Activated CD8-positive, alpha-beta memory T cell treated with anti-CD3 and anti-CD28 coated beads for 1 hour (primary cell): ENCODE results near the gene UNC5B.
A peak's percentile ranks its signal among the peaks of the same experiment; 100 is the strongest.

Source experiments
- DNase-seq, 2 donors: peaks; one replicate each; pipeline ENCODE4 v3.0.0-alpha.2; 2020; ENCODE audit warnings: low read depth in 1 of 2; ENCODE audit errors: extremely low read depth in 1 of 2

Gene UNC5B

DNA sequence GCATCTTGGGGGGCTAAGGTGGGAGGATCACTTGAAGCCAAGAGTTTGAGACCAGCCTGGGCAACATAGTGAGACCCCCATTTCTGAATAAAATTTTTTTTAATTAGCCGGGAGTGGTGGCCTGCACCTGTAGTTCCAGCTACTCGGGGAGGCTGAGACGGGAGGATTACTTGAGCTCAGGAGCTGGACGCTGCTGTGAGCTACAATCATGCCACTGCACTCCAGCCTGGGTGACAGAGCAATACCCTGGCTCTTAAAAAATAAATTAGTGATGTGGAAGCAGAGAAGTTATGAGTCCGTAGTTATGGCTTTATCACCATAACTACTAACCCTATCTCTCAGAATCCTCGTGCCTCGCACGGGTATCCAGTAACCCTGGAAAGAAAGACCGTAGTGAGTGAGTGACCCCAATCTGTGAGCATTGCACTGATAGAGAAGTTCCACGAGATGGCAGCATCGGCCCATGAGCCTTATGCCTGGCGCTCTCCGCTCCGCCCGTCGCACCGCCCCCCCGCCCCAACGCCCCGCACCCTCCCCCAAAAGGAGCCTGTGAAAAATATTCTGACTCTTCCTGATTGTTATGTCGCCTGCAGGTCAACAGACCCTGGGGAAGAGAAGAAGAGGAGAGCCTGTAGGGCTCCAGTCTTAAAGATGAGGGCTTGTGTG, 101.8 kb downstream of the UNC5B start:
- DNase-seq = peak in 1 of 2 donors; percentile 50

DNA sequence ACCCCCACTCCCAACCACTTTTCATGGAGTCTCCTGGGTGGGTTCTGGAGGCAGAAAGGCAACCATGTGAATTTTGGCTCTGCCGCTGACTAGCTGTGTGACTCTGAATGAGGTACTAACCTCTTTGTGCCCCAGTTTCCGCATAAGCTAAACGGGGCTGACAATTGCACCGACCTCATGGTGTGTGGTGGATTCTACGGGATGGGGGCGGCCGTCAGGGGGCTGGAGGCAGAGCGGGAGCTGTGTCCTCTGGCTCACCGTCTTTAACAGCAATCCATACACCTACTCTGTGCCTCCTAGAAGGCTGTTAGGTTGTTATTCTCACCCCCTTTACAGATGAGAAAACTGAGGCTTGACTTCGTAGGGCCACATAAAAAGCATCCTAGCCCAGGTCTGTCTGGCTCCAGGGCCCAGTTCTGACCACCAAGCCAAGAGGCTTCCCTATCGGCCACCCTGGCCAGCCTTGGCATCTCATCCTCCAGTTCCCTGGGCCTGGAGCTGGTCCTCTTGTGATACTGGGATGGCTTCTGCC, 102.4 kb downstream of the UNC5B start:
- DNase-seq = no peak

DNA sequence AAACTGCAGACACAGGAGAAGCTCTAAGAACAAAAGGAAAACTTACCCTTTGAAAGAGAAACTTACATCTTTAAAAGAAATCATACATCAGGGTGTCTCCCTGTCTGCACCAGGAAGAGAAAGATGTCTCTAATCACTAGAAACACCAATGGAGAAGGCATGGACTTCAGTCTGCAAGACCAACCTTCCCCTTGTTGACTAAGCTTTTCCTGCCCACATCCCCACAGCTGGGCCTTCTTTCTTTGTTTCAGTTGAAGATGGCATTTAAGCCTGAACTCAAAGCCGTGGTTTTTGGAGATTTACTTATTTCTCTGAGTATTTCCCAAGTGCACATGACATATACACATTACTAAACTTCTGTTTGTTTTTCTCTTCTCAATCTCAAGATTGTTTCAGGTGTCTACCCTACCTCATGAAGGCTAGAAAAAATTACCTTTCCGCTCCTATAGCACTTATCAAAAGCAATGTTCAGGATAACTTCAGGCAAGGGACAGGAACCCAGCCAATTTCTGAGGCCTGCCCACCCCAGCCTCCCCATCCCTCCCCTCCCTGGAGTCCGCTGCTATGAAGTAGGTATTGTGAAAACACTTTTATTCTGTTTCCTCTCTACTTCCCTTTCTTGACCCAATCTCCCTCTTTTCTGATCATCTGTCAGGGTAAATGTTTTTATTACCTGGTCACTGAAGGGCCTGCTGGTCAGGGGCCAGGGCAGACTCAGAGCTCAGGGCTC, 103.9 kb downstream of the UNC5B start:
- DNase-seq = no peak

DNA sequence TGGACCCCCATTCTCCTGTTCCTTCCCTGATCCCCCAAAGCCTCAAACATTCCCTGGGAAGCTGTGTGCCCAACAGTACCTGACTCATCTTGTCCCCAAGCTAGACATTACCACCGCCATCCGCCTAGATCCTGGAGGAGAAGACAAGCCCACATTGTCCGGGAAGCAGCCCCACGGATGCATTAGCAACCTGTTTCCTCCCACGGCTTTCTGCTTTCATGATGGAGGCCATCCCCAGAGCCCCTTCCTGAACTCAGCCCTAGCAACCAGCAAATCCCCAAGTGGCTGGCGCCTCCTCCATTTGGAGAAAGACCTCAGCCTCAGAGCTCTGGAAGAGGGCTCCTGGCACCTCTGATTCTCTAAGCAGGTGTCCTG, 104.4 kb downstream of the UNC5B start:
- DNase-seq = no peak

DNA sequence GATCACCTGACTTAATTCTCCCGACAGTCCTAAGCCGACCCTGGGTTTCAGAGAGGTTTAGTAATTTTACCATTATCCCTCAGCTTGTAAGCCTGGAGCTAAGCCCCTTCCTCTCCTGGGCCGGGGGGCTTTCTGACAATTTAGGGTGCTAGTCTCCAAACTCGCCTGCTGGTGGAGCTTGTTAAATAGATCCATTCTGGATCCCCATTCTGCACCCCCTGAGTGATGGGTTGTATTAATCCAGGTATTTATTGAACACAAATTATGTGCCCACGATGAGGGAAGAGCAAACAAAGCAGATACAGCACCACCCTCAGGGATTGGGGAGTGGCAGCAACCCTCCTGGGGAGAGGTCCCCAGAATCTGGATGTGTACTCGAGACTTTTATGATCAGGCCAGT, 105.4 kb downstream of the UNC5B start:
- no peak for DNase-seq

DNA sequence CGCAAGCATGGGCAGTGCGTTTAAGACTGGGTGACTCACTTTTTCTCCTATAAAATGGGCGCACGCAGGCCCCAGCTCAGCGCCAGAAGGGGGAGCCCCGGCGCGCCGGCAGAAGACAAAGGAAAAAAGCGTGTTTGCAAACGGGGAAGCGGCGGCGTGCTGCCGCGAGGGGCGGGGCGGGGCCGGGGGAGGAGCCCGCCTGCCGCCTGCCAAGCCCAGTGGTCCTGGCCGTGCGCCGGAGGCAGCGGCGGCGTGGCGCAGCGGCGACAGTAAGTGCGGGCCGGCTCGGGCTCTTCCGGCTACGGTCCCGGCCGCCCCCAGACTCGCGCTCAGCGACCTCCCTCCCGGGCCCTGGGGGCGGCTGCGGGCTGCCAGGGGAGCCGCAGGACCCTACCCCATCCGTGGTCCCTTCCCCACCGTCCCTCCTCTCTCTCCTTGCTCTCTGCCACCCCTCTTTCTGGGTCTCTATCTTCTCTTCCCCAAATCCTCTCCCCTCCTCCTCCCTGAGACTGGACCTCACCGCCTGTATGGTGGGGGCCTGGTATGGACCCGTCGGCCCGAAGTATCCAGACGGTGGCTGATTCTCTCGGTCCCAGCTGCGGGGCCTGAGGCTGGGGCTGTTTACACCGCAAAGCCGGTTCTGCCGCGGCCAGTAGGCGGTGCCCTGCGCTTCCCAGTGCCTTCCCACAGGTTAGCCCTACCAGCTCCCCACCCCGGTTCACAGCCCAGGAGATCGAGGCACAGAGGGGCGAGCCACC, 106.9 kb downstream of the UNC5B start, which contains the start of gene SLC29A3:
Gene SLC29A3 (plus strand): TSS at position 218 of the 758 bp plus-strand sequence. CDS start 51 bp downstream, at position 269.
- DNase-seq = peak; percentile 37 to 76

DNA sequence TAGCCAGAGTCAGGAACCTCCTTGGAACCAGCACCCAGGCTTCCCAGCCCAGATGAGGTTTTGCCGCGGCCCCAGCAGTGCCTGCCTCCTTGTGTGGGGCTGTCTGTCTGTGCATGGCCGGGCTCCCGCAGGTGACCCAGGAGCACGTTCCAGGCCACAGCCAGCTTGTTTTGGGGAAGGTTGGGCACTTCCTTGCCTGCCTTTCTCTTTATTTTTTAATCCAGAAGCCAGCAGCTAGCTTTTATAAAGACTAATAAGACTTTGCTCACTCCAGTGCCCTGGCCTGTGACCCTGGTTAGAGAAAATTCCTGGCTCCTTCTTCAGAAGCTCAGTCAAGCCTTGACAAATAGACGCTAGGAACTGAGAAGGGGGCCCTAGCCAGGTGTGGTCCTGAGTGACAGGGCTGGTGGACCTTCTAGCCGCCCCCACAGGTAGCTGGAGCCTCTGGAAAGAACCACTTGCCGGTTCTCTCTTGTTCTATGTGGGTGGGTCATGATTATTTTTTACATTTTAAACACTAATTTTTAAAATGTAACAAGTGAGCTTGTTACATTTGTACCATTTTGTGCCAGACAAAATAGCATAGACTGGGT, 107.5 kb downstream of the UNC5B start:
- DNase-seq = no peak

DNA sequence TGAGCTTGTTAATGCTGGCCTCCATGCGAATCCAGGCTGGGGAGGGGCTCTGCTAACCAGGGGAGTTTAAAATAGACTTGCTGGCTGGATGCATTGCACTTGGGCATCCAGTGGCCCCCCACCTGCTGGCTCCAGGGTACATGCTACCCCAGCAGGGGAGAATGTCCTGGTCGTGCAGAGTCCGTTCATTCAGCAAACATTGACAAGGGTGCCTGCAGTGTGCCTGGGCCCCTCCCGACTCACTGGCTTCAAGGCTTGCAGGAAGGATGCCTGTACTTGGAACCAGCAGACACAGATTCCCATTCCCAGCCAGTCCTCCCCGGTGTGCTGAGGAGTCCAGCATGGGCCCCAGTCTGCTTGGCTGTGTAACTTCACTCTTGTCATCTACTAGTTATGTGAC, 108.2 kb downstream of the UNC5B start:
- DNase-seq = no peak

DNA sequence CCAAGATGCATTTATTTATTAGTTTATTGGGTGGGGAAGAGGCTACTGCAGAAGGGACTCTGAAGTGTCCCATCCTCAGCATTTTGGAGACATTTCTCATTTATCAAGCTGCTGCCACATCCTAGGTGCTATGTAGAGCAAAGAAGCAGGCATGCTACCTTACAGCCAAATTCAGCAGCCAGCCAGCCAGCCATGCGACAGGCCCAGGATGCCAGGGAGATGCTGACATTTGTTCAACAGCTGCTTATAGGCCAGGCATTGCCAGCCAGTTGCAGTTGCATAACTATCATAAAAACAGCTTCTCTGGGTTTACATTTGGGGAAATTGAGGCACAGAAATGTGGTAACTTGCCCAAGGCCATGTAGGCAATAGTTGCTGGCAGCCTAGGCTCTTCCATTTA, 109.0 kb downstream of the UNC5B start:
- no peak for DNase-seq

DNA sequence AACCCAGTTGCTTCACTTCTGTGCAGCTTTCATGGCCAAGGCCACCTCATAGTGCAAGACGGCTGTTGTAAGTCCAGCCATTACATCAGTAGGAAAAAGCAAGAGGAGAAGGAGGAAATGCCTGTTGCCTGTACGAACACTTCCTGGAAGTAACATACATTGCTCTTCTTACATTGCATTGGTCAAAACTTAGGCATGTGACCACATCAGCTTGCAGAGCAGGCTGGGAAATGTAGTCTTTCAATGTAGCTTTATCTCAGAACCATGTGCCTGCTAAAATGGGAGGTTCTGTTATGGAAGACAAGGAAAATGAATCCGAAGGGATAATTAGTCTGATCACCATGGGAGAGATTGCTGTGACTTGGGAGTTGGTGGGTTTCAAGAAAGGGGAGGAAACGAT, 111.0 kb downstream of the UNC5B start:
- no peak for DNase-seq

DNA sequence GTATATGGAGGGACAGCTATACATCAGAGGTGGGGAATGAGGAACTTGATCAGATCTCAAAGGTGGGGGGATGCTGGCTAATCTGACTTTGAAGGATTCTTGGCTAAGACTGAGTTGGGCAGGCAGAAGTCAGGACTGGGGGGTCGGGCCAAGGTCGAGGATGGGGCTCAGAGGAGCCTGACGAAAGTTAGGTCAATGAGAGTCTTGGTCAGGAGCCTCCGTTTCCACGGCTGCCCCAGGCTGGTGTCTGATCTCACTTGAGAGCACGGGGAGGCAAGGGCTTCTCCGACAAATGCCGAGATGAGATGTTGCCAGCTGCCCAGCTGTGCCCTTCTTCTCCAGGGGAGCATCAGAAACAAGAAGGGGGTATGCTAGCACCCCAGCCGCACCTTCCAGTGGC, 112.4 kb downstream of the UNC5B start:
- DNase-seq = no peak

DNA sequence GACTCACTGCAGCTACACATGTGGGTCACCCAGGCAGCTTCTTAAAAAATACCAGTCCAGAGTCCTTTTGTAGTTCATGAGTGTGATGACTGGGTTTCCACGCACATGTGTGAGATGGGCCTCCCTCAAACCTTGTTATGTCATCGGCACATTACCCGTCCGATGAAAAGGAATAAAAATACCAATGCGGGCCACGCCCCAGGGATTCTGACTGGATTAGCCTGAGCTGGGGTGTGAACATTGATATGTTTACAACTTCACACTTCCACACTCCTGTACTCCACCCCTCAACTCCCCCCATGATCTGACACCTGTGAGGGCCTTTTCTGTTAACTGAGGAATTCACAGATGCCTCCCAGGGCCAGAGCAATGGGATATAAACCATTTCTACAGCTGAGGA, 112.9 kb downstream of the UNC5B start:
- no peak for DNase-seq

DNA sequence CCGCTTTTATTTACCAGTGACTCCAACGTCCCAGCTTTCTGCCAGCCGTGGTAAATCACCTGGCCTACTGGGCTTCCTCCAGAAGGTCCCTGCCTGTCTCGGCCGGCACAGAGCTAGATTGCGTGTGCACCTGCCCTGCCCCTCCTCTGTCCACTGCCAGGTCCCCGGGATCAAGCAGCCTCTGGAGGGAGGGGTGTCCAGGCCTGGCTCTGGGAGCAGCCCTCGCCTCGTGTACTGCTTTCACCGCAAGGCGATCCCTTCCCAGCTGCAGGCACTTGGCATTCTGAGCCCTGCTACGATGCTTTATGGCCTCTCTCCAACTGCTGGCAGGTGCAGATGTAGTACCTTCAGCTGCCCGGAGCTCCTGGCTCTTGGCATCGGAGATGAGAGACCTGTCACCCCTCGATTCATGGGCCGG, 114.1 kb downstream of the UNC5B start:
- no peak for DNase-seq

DNA sequence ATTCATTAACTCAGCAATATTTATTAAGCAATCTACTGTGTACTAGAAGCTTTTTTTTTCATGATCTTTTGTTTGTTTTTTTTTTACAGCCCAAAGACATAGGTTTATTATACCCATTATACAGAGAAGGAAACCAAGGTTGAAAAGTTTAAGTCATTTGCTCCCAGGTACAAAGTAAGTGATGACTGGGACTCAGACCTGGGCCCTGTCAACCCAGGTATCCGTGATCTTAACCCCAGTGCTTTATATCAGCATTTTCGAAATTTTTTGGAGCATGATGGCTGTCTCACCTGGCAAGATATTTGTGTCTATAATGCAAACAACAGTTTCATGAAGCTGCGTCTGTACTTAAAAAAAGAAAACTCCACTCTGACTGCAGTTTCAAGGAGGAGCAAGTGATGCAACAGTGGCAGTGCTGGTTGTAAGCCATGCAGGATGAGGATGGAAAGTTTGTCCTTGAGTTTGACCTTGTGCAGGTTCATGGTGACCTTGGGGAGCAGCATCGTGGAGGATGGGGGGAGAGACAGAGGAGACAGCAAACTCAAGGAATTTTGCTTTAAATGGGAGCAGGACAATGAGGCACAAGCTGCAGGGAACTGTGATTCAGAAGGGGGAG, 118.5 kb downstream of the UNC5B start:
- DNase-seq = no peak

DNA sequence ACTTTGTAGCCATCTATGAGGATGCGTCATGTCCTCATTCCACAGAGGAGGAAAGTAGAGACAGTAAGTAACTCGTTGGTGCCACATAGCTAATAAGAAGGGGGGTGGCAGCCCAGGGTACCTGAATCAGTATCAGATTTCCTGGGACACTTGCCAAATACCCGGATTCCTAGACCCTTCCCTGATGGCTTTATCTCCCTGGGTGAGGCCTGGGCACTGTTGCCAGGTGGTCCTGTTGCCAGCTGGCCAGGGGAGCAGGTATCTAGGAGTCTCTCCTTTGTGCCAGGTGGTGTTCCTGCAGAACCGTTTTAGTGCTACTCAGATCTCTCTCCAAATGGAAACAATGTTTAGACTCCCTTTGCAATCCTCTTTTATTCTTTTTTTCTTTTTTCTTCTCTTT, 119.4 kb downstream of the UNC5B start:
- no peak for DNase-seq

DNA sequence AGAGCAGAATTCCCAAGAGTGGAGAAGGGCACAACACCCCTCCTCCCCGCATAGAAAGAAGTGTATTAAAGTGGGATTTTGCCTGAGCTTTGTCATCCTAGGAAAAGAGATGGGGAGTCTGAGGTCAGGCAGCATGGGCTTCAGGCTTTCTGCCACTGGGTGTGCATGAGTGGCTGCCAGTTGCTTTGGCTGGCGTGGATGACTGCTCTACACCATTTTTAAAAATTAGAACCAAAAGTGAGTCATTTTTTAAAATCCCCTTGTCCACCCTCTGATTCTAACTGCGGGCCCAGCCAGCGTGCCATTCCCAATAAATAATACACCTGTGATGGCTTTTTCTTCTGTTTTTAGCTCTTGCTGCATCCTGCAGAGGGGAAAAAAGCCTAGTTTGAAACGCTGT, 120.1 kb downstream of the UNC5B start:
- DNase-seq = no peak

DNA sequence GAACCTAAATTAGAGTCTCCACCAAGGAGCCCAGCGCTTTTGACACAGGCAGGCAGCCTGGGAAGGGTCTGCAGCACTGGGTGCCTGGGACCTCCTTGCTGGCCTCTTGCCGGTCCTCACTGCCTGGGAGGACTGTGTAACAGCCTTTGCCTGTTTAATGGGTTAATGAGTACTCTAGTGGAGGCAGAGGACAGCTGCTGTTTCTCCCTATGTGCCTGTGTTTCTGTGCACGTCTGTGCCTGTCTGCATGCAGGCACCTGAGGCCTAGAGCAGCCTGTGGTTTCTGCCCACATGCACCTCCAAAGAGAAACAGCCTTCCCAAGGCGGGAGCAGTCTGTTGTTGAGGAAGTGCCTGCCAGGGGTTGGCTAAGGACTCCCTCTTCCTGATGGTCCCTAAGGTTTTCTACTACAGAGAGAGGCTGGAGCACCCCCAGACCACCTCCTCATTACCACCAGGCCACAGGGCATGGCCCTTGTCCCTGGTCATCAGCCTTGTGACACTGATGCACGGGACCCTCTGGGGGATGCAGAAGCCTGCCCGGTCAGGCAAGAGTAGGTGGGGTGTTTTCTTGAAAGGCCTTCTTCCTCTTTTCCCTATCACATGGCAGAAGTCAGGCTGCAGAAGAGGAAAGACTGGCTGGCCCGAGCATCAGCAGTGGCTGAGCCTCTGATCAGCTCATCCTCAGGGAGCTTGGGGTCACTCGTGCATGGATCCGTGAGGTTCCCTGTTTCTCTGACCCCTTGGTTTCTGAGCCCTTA, 120.9 kb downstream of the UNC5B start:
- DNase-seq = no peak

DNA sequence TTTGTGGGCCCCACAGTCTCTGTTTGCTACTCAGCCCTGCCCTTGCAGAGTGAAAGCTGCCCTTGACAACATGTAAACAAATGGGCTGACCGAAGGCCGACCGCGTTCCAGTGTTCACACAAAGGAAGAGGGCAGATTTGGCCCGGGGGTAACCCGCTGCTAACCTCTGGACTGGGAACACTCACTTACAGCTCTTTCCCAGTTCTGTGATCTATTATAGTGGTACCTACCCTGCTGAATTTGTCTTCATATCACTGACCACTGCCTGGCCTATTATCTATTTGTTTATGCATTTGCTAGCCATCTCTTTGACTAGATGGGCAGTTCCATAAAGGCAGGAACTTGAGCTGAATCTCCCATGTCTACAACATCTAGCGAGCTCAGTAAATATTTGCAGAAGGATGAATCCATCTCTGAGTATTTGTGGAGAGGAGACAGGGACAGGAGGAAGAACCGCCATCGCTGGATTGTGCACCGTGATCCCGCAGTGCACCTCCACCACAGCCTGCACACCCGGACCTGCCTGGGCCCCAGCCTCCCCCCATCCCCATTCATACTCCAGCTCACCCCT, 121.9 kb downstream of the UNC5B start:
- DNase-seq = no peak

DNA sequence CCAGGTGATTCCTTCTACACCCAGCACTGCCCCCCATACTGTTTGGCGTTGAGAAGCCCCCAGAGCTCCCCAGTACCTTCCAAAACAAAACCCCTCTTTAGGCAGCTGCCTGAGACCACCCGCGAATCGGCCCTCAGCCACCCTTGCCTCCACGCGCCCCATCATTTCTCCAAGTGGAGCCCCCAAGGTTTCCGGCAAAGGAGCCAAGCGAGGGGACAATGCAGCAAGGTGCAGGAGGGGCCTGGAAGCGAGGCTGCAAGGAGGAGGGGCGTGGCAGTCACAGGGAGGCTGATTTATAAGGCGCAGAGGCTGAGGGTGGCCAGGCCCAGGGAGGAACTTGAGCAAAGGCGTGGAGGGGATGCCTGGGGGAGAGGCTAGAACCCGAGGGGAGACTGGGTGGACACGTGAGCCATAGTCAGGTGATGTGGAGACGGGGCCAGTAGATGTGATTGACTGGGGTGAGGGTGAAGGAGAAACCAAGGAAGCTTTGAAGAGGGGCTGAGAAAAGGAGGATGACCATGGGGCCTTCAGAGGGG, 122.9 kb downstream of the UNC5B start:
- DNase-seq = no peak
